LHCN-M2 (cell line): ENCODE data around the gene SAMHD1. TPM values are rescaled to one million over a fixed set of nuclear protein-coding genes. Genes with fewer than 3 reads are reported as not detected.

Experiments
- DNase-seq: peaks from one replicate; pipeline ENCODE4 v3.0.0-alpha.2; 2012; ENCODE audit warnings: low read depth
- total RNA-seq: library from RNA; depleted of rRNA; stranded (reverse); fragments of >200 nt; gene quantifications from 2 replicates; pipeline ENCODE4 v1.2.3, GENCODE V29; 2014

SAMHD1 gene
- total RNA-seq, 1 experiment from 2014 or later: 21.5 TPM

DNA sequence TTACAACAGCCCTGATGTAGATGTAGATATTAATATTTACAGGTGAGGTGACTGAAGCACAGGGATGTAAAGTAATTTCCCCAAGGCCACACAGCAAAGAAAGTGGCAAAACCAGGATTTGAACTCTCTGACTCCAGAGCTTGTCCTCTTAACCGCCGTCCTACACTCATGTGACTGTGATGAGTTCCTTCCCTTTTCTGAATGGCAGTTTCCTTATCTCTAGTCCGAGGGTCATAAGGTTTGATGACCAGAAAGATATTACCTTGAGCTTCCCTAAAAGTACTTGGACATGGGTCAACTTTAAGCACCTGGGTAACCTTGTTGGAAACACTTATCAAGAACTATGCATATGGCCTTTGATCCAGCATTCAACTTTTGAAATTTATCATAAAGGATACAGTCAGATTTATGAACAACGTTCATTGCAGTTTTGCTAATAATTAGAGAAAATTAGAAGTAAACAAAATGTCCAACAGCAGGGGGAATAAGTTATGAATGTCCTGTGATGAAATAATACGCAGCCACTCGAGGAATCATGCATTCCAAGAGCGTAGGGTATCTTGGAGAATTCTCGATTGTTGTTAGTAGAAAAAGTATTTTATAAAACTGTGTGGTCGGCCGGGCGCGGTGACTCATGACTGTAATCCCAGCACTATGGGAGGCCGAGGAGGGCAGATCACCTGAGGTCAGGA lies 77.9 kb downstream of the SAMHD1 start:
- DNase-seq: no peak

DNA sequence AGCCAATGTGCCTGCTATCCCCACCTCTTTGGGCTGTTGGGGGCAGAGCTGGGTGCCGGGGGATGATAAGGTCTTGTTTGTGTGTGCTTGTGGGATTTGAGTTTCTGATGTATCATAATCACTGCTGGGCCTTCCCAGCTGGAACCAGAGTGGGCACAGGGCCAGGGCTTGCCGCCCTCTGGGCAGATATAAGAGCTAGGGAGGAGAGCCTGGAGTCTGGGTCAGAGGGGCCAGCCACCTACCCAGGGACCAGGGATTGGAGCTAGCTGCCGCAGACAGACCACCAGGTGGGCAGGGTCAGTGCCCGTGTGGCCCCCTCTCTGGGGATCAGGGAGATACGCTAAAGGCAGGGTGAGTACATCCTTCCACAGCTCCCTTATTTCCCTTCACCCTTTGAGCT lies 78.7 kb downstream of the SAMHD1 start:
- no peak for DNase-seq

DNA sequence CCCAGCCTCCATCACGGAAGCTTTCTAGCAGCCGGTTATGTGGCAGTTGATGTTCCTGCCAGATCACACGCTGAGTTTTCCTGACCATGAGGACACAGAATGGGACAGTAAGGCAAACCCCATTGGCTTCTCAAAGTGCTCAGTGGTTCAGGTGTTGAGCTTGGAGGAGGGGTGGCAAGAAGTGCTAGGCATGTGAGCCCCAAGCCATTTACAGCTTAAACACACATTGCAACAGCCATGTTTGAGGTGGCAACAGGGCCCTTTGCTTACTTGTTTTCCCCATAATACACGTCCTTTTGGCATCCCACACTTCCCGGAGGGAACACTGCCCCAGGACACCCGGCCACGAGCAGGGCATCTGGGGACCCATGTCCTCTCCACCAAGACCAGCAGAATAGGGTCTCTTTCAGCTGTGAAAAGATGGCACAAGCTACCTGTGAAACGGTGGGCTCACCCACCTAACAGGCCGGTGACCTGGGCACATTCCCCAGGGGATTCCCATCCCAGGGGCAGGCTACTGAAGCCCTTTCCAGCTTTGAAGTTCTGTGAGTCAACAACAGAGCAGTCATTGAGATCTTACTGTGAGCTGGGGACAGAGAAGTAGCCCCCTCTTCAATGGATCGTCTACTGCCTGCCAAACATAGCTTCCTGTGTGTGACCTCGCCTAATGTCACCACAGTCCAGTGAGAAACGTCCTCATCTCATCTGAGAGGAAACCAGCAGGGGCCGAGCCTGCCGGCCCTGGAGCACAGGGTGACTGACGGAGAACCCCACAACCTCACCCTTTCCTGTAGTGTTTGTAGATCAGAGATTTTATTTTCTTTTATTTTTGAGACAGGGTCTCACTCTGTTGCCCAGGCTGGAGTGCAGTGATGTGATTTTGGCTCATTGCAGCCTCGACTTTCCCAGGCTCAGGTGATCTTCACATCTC lies 79.6 kb downstream of the SAMHD1 start:
- DNase-seq: no peak

DNA sequence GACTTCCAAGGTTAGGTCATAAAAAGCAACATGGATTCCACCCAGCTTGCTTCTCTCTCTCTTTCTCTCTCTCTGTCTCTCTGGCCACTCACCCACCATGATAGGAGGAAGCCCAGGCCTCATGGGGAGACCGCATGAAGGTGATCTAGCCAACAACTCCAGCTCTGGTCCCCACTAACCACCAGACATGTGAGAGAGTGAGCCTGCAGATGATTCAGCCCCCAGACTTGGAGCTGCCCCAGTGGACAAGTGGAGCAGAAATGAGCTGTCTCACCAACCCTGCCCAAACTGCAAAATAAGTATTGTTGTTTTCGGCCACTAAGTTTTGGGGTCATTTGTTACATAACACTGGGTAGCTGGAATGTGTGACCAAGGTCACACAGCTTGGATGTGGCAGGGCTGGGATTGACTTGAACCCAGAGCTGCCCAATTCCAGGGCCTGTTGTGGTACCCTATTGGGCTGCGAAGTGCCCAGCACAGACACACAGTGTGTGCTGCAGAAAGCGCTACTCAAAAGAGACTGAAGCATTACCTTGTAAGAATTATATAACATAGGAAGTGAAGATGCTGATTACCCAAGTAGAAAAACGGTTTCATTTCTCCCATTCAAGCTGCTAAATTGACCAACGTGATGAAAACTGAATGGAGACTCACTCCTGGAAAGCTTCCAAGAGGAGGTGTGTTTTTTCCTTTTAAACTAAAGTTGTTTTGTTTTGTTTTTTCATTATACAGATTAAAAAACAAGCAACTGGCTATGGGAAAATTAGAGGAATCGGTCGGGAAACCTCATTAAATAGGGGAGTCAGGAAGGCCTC lies 84.6 kb downstream of the SAMHD1 start:
- DNase-seq: no peak

DNA sequence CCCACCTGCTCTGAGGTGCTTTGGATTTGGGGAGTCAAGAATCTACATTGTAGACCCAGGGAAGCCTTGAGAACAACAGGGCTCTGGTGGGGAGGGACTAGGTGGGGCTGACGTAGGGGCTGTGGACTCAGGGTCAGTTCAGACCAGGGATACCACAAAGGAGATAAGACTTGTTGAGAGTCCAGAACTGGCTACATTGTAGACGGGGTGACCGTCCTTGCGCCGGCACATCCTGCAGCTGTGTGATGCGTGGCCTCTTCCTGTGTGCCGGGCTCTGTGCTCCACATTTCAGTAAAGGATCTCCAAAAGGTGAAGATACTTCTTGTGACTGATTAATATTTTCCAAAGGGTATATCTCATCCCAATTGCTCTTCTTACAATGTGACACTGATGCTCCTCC lies 85.3 kb downstream of the SAMHD1 start:
- DNase-seq: no peak

DNA sequence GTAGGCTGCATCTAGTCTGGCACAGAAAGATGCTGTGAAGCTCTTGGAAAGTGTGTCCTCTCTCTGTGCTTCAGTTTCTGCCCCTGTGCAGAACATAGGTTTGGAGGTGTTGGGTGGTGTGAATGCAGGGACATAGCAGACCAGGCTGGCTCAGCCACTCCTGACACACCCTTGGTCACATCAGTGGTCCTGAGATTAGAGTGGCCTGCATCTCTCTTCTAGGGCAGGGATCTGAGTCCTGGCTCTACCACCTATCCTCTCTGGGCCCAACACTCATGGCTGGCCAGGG lies 85.7 kb downstream of the SAMHD1 start:
- DNase-seq: no peak

DNA sequence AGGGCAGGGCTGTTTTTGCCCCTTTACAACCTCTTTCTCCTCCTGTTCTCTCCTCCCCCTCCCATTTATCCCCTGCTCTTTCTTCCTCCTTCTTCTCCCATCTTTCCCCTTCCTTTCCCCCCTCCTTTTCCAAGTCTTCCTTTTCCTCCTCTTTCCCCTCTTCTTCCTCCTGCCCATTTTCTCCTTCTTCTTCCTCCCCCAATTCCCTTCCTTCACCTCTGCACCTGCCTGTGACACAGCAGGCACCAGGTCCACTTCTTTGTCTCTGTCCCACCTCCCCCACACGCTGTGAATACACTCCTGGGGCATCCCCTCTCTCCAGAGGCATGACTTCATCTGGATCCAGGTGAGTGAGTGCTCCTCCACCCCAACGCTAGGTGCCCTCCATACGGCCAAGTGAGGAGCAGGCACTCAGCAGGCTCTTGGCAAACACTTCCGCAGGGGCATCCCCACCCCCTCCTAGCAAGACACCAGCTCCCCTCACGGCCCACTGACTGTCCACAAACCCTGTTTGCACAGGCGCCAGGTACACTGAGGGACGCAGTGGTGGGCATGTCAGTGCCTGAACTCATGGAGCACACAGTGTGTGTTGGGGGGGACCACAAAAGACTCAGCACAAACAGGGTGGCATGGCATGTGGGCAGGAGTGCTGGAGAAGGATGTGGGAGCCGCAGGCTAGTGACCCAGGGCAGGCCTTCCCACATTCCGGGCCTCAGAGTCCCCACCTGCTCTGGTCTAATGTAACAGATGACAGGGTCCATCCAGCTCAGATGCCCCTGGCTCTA lies 86.2 kb downstream of the SAMHD1 start:
- DNase-seq: no peak

DNA sequence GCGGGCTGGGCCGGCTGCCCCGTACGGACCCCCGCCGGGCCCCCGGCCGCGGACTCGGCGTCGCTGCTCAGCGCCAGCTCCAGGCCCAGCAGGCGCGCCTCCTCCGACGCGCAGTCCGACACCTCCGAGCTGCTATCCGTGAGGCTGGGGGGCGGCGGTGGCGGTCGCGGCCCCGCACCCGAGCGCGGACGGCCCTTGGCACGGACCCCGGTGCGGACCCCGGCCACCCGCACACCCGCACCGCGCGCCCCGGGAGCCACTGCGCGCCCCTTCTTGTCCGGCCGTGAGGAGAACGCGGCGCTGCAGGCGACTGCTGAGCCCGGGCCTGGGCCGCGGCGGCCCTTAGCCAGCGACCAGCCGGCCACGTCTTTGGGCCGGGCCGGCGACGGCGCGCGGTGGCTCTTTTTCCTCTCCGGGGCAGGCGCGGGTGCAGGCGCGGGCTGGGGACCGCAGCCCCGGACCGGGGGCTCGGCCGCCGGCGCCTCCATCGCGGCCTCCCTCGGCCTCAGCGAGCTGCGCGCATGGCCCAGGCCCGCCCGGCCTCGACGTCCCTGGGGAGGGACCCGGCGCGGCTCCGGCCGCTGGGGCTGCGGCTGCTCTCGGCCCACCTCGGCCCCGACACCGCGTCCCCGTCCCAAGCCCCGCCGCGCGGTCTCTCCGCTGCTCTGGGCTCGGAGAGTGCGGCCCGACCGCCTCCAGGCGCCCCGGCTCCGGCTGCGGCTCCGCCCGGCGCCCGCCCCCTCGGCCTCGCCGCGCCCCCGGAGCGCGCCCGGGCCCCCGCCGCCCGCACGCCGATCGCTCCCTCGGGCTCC lies 88.4 kb downstream of the SAMHD1 start:
- DNase-seq: no peak

DNA sequence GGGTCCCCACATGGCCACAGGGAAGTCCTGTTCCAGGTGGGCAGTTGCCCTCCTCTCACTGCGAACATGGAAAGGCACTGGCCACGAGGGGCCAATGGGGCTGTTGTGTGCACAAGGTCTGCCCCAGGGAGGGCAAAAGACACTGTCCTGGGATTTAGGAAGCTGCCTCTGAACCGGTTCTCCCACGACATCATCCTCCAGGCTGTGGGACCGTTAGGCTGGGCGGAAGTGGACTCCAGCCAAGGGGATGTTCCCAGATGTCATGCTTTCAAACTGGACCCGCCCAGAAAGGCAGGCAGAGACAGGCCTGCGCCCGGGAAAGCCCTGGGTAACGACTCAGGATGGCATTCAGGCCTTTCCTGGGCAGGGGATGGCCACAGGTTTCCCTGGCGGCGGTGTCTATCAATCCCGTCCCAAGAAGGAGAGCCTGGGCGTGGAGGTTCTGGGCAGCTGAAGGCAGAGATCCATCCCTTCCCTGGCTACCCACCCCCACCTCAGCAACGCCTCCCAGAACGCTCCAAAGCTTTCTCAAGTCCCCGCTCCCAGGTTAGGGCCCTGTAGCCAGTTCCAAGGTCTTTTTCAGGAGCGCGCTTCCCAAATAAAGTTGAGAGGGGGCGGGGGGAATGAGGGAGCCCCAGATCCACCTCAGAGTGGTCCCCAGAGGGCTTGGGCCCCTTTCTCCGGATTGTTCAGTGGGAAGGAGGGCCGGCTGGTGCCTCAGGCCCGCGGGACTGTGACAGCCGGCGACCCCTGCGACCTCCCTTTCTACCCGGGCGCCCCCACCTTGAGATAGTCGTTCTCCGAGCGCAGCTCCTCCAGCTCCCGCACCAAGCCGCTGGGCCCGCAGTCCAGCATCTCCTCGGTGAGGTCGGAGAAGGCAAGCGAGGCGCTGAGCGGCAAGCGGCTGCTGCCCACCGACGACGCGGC lies 89.4 kb downstream of the SAMHD1 start:
- peak; percentile 92 for DNase-seq

DNA sequence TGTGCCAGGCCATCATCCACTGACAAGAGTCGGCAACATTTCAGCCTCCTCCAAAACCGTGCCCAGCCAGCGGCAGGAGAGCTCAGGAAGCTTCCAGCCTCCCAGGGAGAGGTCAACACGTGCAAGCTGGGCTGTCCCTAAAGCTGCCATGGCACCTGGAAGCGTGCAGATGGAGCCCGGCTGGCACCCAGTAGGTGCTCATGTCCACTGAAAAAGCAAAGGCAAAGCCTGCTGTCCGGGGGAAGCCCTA lies 90.0 kb downstream of the SAMHD1 start:
- DNase-seq: no peak

DNA sequence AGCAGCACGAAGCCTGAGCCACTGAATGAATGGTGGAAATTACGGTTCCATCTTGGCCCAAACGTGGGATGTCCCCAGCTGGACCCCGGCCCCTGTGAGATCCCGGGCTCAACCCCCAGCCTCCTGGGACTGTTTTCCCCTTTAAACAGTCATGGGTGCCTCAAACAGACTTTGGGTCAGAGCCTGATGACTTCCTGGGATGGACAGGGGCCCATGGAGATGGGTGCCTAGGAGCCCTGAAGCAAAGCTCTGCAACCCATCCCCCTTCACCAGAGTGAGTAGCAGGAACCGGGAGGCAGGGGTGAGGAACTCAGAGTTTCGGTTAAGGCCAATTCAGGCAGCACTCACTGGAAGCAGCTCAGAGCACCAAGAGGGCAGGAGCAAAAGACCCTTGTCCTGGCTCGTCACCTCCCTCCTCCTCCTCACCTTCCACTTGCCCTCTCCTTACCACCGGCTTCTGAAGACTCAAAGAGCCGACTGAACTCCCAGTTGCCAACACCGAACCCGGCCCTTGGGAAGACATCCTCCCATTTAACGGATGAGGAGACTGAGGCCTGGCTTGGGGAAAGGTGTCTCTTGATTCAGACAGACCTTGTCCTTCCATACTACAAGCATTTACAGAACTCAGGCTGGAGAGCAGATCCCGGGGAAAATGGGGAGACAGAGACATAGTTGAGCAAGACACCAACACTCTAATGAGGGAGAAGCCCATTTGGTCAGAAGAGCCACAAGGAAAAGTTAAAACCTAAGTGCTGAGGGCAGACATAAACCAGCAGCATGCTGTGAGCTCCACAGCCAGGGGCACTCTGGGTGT lies 90.5 kb downstream of the SAMHD1 start:
- no peak for DNase-seq

DNA sequence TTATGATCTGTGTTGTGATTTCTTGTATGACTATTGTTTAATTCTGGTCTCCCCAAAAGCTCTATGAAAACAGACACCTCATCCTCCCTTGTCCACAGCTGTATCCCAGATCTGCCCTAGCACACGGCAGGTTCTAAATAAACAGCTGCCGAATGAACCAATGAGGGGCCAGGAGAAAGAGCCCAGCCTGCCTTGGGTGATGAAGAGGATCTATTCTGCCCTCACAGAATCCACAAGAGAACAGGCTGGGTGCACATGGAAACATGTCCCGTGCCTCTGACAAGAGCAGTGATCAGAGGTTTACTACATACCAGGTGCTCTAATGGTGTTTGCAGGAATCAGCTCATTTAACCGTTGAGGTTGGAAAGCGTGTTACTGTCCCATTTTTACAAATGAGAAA lies 91.2 kb downstream of the SAMHD1 start:
- no peak for DNase-seq

DNA sequence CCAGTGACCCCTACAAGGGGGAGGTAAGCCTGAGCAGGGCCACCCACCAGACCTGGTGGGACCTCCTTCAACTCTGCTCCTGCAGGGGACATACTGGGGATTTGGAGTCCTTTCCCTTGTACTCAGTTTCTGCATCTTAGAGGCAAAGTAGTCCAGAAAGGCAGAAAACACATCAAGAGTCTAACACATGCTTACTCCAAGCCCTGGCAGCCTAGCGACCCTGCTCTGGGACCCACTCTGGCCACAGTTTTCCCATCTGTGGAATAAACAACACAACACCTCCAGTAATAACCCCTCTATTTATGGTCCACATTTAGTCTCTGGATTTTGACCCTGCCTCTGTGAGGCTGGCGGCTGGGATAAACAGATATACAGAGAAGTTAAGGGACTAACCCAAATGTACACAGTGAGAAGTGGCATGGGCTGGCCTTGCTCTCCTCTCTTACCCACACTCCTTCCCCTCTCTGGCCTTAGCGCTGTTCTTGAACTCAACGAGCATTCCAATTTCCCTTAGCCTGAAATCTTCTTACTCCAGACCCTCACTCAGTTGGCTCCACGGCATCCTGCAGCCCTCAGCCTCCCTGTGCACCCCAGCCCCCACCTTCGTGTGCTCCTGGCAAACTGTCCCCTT lies 91.7 kb downstream of the SAMHD1 start:
- no peak for DNase-seq

DNA sequence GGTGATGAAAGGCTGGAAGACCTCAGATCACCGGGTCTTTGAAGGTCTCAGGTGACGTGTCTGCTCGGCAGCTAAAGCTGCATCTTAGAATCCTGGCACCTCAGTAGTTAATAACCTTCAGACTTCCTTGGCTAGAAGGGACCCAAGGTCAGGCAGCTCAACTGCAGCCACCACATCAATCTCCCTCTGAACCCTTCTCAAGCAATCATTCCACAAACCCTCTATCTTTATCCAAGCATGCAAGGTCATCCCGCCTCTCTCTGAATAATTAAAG lies 92.3 kb downstream of the SAMHD1 start:
- no peak for DNase-seq

DNA sequence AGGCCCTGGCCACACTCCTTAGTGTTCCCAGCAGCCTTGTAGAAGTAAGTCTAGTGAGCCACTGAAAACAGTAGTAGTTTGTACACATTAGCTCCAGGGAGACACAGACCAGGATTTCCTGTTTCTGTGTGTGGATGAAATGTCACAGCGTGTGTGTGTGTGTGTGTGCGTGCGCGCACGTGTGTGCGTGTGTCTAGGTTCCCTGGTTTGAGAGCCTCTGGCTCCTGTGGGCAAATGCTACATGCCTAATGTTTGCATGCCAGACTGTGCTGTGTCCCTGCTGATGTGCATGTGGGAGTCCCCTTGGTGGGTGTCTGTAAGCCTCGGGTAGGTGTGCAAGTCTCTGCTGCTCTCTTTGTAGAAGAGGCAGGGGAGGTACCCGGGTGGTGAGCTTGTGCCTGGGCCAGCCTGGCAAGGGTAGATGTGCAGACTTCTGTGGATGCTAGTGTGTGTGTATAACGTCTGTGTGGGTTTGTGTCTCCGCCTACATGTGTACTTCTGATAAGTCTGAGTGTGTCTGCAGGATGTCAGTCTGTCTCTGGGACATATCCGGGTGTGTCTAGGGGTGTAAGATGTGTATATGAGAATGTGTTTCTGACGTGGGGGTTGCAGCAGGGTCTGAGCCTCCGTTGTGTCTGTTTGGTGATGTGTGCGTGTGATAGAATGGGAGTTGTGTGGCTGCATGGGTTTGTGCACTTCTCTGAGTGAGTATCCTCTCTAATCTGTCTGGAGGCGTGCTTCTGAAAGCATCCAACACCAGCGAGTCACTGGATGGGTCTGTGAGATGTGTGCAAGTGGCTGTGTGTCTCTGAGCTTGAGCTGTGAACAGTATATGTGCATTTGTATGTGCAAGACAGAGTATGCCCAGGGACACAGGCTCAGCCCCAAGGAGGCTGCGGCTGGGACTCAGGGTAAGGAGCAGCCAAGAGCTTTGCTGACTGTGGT lies 94.5 kb downstream of the SAMHD1 start:
- peak; percentile 51 for DNase-seq

DNA sequence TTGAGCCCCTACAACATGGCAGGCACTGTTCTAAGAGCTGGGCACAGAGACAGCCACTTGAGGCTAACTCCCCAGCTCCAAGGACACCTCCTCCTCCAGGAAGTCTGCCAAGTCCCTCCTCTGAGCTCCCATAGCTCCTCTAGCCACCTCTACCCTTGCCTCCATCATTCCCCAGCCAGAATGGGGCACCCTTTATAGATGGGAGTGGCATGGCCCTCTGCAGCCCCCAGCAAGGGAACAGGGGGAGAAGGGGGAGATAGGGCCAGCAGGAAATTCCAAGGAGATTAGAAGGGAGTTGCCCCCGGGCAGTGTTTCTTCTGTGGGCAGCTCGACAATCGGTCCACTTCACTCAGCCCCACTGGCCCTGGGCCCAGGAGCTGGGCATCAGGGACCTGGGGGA lies 95.3 kb downstream of the SAMHD1 start:
- no peak for DNase-seq

DNA sequence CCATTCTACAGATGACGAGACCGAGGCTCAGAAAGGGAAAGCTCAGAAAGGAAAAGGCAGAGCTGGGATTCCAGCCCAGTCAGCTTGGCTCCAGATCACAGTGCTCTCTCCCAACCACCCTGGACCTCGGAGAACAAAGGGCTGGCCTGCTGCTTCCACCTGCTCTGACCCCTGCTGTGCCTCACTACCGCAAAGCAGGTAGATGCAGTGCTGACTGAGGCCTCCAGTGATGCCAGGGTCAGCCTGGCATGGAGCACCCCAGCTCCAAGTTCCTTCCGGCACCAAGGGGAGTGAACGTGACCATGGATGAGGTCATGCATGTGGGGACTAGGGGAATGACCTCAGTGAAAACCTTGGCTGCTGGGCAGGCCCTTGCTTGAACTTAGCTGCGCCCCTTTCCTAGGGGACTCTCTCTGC lies 96.3 kb downstream of the SAMHD1 start:
- DNase-seq: no peak
